Esophagus muscularis mucosa (tissue), 4 donors: Measurements from ENCODE around the gene ID3. TPM values are rescaled to one million over a fixed set of nuclear protein-coding genes. Genes with fewer than 3 reads are reported as not detected.

ENCODE experiments used
- DNase-seq: peaks from one replicate; pipeline ENCODE4 v3.0.0-alpha.2; 2017; ENCODE audit errors: extremely low spot score
- H3K27ac ChIP-seq, 4 donors: fragments of 200-600 bp; sonication (generic); replicated peaks in 1 of 4; 1 replicate in 3 of 4; 2 replicates in 1 of 4; pipeline ENCODE4 v1.5.1; 2016 to 2019; ENCODE audit warnings: mild to moderate bottlenecking in 1 of 4
- H3K27me3 ChIP-seq, 4 donors: fragments of 200-600 bp; sonication (generic); one replicate each; pipeline versions ENCODE4 v1.5.1 to v1.6.0; 2016 to 2019
- H3K36me3 ChIP-seq, 4 donors: fragments of 200-600 bp; sonication (generic); one replicate each; pipeline ENCODE4 v1.5.1; 2016 to 2019
- H3K4me1 ChIP-seq, 4 donors: fragments of 200-600 bp; sonication (generic); one replicate each; pipeline ENCODE4 v1.5.1; 2016 to 2019
- H3K4me3 ChIP-seq, 4 donors: fragments of 200-600 bp; sonication (generic); 1 replicate in 2 of 4; 2 replicates in 2 of 4; pipeline ENCODE4 v1.5.1; 2016 to 2019; ENCODE audit warnings: mild to moderate bottlenecking in 4 of 4, moderate library complexity in 1 of 4
- H3K9me3 ChIP-seq, 4 donors: fragments of 200-600 bp; sonication (generic); 1 replicate in 3 of 4; 2 replicates in 1 of 4; pipeline ENCODE4 v1.5.1; 2016 to 2019
- EP300 ChIP-seq: sonication (generic); formaldehyde crosslinking; IDR thresholded peaks from one replicate; pipeline ENCODE4 v1.6.1; 2017; ENCODE audit warnings: antibody characterized with exemption
- POLR2A ChIP-seq: fragments of 450-650 bp; IDR thresholded peaks from one replicate; pipeline ENCODE4 v1.6.1; 2017; ENCODE audit warnings: antibody characterized with exemption, moderate library complexity, mild to moderate bottlenecking, low read depth
- POLR2AphosphoS5 ChIP-seq, 2 donors: sonication (generic); formaldehyde crosslinking; IDR thresholded peaks; one replicate each; pipeline ENCODE4 v1.6.1; 2017; ENCODE audit warnings: antibody characterized with exemption in 2 of 2
- WGBS: methylation state at CpG from one replicate; pipeline ENCODE4 v1.1.5; 2018; 5-methylcytosine and 5-hydroxymethylcytosine counted together
- intact Hi-C: fragments of 100-400 bp; cut with DNase I; formaldehyde crosslinking; loops from one replicate; pipeline ENCODE4 v1.15.1; 2023
- total RNA-seq, 4 donors: library from RNA; depleted of rRNA; stranded (reverse); fragments of >200 nt; gene quantifications; one replicate each; pipeline versions ENCODE4 v1.1.0 to v1.2.1, GENCODE V29; 2016
- TF ChIP-seq, protein P1 (sequence below), 3 experiments: fragments of 200-600 bp in 2 of 3; fragments of 450-650 bp in 1 of 3; sonication (generic) in 2 of 3; IDR thresholded peaks; one replicate each; pipeline ENCODE4 v1.5.1; 2017 to 2019; ENCODE audit warnings: antibody characterized with exemption in 3 of 3, mild to moderate bottlenecking in 2 of 3, moderate library complexity in 1 of 3

Gene ID3
- total RNA-seq, 4 donors from 2014 or later, result 75.2 to 352 (median 274) TPM

DNA sequence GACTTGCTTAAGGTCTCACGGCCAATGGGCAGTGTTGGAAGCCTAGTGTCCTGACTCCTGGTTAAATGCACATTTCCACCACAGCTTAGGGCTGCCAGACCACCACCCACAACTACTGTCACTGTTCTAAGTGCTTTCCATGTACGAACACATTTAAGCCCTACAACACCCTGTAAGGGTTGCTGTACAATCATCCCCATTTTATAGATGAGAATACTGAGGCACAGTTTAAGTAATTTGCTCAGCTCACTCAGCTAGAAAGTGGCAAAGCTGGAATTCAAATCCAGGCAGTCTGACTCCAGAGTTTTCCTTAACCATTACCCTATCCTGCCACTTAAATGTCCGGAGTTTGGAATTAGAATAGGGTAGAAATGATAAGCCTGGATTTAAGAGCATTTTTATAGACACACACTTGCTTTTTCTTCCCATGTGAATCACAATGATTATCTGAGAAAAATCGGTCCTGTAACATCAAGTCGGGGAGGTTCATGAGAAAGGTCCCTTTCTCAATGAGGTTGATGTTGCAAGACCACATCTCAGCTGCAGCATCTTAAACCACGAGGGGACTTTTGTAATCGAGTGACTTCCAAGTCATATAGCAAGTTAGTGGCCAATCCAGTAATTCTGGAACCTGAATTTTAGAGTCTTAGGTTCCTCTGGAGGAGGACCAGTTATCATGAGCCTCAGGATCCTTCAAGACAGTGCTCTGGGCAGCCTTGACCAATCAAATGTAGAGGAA, 36.9 kb downstream of the ID3 start:
- Histone ChIP-seq H3K4me1 (peaks cover 0 to 2% (median 0%) of the 10 kb centered on the region in 4 donors), H3K9me3 (no peaks in the 10 kb centered on the region), H3K27ac (no peak overlapping the region), H3K4me3 (no peak overlapping the region), H3K36me3 (no peaks in the 10 kb centered on the region), H3K27me3 (peaks cover 0 to 19% (median 0%) of the 10 kb centered on the region in 4 donors)
- intact Hi-C loops, result no loop called here
- DNase-seq, result no peak
- TF ChIP-seq, protein P1, sequence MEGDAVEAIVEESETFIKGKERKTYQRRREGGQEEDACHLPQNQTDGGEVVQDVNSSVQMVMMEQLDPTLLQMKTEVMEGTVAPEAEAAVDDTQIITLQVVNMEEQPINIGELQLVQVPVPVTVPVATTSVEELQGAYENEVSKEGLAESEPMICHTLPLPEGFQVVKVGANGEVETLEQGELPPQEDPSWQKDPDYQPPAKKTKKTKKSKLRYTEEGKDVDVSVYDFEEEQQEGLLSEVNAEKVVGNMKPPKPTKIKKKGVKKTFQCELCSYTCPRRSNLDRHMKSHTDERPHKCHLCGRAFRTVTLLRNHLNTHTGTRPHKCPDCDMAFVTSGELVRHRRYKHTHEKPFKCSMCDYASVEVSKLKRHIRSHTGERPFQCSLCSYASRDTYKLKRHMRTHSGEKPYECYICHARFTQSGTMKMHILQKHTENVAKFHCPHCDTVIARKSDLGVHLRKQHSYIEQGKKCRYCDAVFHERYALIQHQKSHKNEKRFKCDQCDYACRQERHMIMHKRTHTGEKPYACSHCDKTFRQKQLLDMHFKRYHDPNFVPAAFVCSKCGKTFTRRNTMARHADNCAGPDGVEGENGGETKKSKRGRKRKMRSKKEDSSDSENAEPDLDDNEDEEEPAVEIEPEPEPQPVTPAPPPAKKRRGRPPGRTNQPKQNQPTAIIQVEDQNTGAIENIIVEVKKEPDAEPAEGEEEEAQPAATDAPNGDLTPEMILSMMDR (IDR thresholded peaks at IDR 0.05), result no peak
- 90% methylated on average over 6 of the region's 7 CpGs for WGBS

DNA sequence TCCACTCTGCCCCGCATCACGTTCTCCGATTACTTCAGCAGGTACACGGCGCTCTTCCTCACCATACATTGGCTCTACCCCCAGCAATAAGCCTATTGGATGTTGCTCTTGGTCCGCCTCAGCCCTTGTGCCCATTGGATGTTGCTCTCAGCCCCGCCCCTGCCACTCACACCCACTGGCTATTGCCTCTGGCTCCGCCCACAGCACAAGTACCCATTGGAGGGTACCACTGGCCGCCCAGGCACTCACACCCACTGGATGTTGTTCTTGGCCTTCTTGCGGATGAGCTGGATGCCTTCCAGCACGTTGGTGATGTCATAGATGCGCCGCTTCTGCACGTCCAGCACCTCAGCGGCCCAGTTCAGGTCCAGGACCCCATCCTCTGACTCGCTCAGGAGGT, 37.7 kb downstream of the ID3 start:
- 91% methylated on average over 16 of the region's 16 CpGs for WGBS
- no peak for TF ChIP-seq POLR2A
- TF ChIP-seq, protein P1 (IDR thresholded peaks at IDR 0.05), result no peak
- TF ChIP-seq EP300, result no peak
- no peak for TF ChIP-seq POLR2AphosphoS5 (IDR thresholded peaks at IDR 0.05)
- intact Hi-C loops, result no loop called here
- Histone ChIP-seq H3K36me3 (no peaks in the 10 kb centered on the region), H3K27ac (no peak overlapping the region), H3K9me3 (no peaks in the 10 kb centered on the region), H3K27me3 (peaks cover 0 to 11% (median 0%) of the 10 kb centered on the region in 4 donors), H3K4me1 (no peaks in the 10 kb centered on the region), H3K4me3 (no peak overlapping the region)
- no peak for DNase-seq

DNA sequence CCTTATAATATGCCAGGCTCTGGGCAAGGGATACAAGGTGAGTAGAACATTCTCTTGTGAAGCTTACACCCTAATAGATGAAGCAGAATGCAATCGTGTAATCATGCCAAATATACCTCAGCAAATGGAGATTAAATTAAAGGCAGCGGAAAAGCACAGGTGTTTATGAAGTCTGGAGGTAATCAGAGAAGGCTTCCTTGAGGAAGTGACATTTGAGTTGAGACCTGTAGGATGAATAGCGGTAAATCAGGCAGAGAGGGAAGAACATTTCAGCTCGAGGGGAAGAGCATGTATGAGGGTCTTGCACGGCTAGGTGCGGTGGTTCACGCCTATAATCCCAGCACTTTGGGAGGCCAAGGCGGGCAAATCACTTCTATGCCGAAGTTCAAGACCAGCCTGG, 41.7 kb downstream of the ID3 start:
- Histone ChIP-seq H3K4me1 (no peaks in the 10 kb centered on the region), H3K9me3 (no peaks in the 10 kb centered on the region), H3K27ac (no peak overlapping the region), H3K4me3 (no peak overlapping the region), H3K36me3 (no peaks in the 10 kb centered on the region), H3K27me3 (no peaks in the 10 kb centered on the region)
- DNase-seq, result no peak
- 95% methylated on average over 9 of the region's 9 CpGs for WGBS
- intact Hi-C loops, result no loop called here
- TF ChIP-seq, protein P1 (IDR thresholded peaks at IDR 0.05), result no peak
- TF ChIP-seq POLR2A, result no peak
- TF ChIP-seq EP300, result no peak
- no peak for TF ChIP-seq POLR2AphosphoS5 (IDR thresholded peaks at IDR 0.05)

DNA sequence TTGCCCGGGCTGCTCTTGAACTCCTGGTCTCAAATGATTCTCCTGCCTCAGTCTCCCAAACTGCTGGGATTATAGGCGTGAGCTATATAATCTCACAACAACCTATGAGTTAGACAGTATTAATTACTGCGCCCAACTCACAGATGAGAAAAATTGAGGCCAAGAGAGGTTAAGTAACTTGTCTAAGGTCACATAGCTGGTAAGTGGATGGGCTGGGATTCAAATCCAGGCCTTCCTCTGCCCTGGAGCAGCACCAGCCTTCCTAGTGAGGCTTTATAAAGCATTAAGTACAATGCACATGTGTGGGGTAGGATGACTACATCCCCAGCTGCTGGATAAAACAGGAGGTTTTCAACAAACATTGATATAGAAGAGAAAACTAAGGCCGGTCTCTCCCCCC, 43.4 kb downstream of the ID3 start:
- intact Hi-C loops, result no loop called here
- Histone ChIP-seq H3K27ac (no peak overlapping the region), H3K9me3 (no peaks in the 10 kb centered on the region), H3K27me3 (no peaks in the 10 kb centered on the region), H3K4me1 (no peaks in the 10 kb centered on the region), H3K36me3 (no peaks in the 10 kb centered on the region), H3K4me3 (no peak overlapping the region)
- DNase-seq, result no peak
- TF ChIP-seq, protein P1 (IDR thresholded peaks at IDR 0.05), result no peak
- TF ChIP-seq POLR2A (no peak), EP300 (no peak), POLR2AphosphoS5 (IDR thresholded peaks at IDR 0.05) (no peak)
- 99% methylated on average over 4 of the region's 4 CpGs for WGBS
